Measurements from ENCODE around the gene USH1C. TPM values are rescaled to one million over a fixed set of nuclear protein-coding genes. Genes with fewer than 3 reads are reported as not detected.
A peak's percentile ranks its signal among the peaks of the same experiment; 100 is the strongest.

The USH1C gene
- total and polyA plus RNA-seq, 8 donors, result 3.5 to 44.3 (median 8.6) TPM

DNA sequence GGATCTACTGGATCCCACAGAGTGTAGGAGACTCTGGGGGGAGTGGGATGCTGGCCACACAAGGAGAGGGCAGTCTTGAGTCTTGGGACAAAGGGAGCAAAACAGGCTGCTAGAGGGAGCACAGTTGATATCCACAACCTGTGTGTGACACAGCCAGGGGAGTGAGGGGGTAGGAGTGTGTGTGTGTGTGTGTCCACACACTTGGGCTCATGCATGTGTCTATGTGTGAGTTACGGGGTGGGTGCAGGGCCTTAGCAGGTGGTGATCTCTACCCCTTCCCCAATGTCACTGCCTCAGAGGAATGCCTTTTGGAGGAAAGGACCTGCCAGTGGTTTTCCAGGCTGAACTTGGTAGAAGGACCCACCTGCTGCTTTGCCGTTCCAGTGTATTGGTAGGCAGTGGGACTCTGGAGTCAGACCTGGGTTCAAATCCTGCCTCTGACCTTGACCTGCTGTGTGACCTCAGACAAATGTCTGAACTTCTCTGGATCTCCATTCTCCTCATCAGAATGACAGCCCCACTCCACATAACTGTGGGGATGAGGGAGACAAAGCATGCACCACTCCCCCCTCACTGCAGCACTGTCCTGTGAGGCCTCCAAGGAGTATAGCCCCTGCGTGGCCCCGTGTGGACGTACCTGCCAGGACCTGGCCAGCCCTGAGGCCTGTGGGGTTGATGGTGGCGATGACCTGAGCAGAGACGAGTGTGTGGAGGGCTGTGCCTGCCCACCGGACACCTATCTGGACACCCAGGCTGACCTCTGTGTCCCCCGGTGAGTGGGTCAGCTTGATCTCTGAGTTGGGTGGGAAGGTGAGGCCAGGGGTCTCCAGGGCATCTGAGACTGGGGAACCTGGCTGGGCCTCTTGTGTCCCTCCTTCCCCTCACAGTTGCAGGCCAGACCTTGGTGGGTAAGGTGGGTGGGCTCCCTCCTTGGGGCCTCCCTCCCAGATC lies 30.2 kb upstream of the USH1C start:
- FAIRE-seq, result no peak
- no peak overlapping the region for H3K27ac ChIP-seq
- no peaks in the 10 kb centered on the region for H3K27me3 ChIP-seq
- H3K4me1 ChIP-seq, result no peaks in the 10 kb centered on the region
- TF ChIP-seq, protein P1, sequence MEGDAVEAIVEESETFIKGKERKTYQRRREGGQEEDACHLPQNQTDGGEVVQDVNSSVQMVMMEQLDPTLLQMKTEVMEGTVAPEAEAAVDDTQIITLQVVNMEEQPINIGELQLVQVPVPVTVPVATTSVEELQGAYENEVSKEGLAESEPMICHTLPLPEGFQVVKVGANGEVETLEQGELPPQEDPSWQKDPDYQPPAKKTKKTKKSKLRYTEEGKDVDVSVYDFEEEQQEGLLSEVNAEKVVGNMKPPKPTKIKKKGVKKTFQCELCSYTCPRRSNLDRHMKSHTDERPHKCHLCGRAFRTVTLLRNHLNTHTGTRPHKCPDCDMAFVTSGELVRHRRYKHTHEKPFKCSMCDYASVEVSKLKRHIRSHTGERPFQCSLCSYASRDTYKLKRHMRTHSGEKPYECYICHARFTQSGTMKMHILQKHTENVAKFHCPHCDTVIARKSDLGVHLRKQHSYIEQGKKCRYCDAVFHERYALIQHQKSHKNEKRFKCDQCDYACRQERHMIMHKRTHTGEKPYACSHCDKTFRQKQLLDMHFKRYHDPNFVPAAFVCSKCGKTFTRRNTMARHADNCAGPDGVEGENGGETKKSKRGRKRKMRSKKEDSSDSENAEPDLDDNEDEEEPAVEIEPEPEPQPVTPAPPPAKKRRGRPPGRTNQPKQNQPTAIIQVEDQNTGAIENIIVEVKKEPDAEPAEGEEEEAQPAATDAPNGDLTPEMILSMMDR (IDR thresholded peaks at IDR 0.05), result no peak
- no peaks in the 10 kb centered on the region for H3K36me3 ChIP-seq
- intact Hi-C loops (cut with DNase I), result no loop called here
- no peak for ATAC-seq
- DNase-seq, result peak in 1 of 6 donors; percentile 8
- no peak overlapping the region for H3K4me3 ChIP-seq
- no peaks in the 10 kb centered on the region for H3K9me3 ChIP-seq
- WGBS, 2 donors, result 81 to 92% methylated on average over 9 of the region's 9 CpGs

- no peaks in the 10 kb centered on the region for H3K9me3 ChIP-seq
- no peak overlapping the region for H3K4me3 ChIP-seq
- DNase-seq (peak in 1 of 6 donors; percentile 0), FAIRE-seq (no peak), ATAC-seq (no peak)
- H3K36me3 ChIP-seq, result no peaks in the 10 kb centered on the region
- no peak overlapping the region for H3K27ac ChIP-seq
- TF ChIP-seq, protein P1 (IDR thresholded peaks at IDR 0.05), result no peak
- intact Hi-C loops (cut with DNase I), result no loop called here
- 92 to 94% methylated on average over 3 of the region's 3 CpGs for WGBS, 2 donors
- no peaks in the 10 kb centered on the region for H3K27me3 ChIP-seq
- H3K4me1 ChIP-seq, result no peaks in the 10 kb centered on the region
These were observed 29.3 kb upstream of the USH1C start for GRCh38 chr11:17573526-17573925.

DNA sequence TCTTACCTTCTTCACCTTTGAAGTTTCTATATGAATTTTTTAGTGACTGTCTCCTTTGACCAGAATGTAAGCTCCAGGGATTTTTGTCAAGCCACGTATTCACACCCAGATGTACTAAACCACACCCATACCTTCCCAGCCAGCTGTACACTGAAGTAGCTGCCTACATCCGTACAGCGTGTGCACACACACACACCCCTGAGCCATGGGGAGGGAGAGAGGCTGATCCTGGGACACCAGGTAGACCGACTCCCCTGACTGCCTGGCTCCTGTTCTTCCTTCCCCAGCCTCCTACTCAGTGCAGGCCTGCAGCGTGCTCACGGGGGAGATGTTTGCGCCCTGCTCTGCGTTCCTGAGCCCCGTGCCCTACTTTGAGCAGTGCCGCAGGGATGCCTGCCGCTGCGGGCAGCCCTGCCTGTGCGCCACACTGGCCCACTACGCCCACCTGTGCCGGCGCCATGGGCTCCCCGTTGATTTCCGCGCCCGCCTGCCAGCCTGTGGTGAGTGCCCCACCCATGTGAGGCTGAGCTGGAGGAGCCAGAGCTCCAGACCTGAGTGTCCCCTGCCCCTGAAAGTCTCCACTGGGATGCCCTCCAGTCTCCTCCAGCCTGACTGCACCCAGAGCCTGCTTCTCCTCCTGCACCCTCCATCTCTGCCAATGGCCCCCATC lies 28.7 kb upstream of the USH1C start:
- no peak overlapping the region for H3K27ac ChIP-seq
- no peak overlapping the region for H3K4me3 ChIP-seq
- H3K36me3 ChIP-seq, result no peaks in the 10 kb centered on the region
- ATAC-seq (no peak), FAIRE-seq (no peak), DNase-seq (peak in 1 of 6 donors; percentile 7)
- no peaks in the 10 kb centered on the region for H3K4me1 ChIP-seq
- H3K27me3 ChIP-seq, result no peaks in the 10 kb centered on the region
- 85 to 91% methylated on average over 20 of the region's 20 CpGs for WGBS, 2 donors
- no peaks in the 10 kb centered on the region for H3K9me3 ChIP-seq
- TF ChIP-seq, protein P1 (IDR thresholded peaks at IDR 0.05), result no peak
- intact Hi-C loops (cut with DNase I), result no loop called here

DNA sequence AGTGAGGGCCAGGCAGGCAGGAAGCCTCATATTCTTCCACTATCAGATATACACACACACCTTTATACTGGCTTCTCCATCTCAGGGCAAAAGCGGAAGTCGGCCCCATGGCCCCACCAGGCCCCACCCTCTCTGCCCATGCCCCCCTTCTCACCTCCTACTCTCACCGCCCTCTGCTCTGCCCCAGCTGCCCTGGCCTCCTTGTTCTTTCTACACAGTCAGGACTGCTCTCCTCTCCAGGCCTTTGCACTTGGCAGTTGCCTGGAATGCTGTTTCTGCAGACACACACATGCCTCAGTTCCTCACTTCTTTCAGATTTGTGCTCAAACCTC lies 28.1 kb upstream of the USH1C start:
- Histone ChIP-seq H3K27ac (no peak overlapping the region), H3K27me3 (no peaks in the 10 kb centered on the region), H3K36me3 (no peaks in the 10 kb centered on the region), H3K4me1 (no peaks in the 10 kb centered on the region), H3K4me3 (no peak overlapping the region), H3K9me3 (no peaks in the 10 kb centered on the region)
- no peak for FAIRE-seq
- peak in 1 of 6 donors; percentile 7 for DNase-seq
- intact Hi-C loops (cut with DNase I), result no loop called here
- no peak for ATAC-seq
- TF ChIP-seq, protein P1 (IDR thresholded peaks at IDR 0.05), result no peak
- WGBS, 2 donors, result 70 to 94% methylated on average over 3 of the region's 3 CpGs
